KOPT-K1 (cell line): ENCODE data around the gene OR10H1.
A peak's percentile ranks its signal among the peaks of the same experiment; 100 is the strongest.

Source experiments
- H3K27ac ChIP-seq: fragments of 200-600 bp; sonication (generic); 2 replicates; pipeline ENCODE4 v1.5.1; 2016; ENCODE audit warnings: antibody characterized with exemption, mild to moderate bottlenecking, low read depth, low read length; ENCODE audit not compliant: poor library complexity, severe bottlenecking
- H3K36me3 ChIP-seq: fragments of 200-600 bp; sonication (generic); 2 replicates; pipeline ENCODE4 v1.5.1; 2017; ENCODE audit warnings: antibody characterized with exemption, mild to moderate bottlenecking, low read length, moderate library complexity; ENCODE audit not compliant: insufficient read depth
- H3K9me3 ChIP-seq: fragments of 200-600 bp; sonication (generic); 2 replicates; pipeline ENCODE4 v1.5.1; 2017; ENCODE audit warnings: antibody characterized with exemption, low read length, mild to moderate bottlenecking; ENCODE audit not compliant: insufficient read depth, poor library complexity, severe bottlenecking

The OR10H1 gene

DNA sequence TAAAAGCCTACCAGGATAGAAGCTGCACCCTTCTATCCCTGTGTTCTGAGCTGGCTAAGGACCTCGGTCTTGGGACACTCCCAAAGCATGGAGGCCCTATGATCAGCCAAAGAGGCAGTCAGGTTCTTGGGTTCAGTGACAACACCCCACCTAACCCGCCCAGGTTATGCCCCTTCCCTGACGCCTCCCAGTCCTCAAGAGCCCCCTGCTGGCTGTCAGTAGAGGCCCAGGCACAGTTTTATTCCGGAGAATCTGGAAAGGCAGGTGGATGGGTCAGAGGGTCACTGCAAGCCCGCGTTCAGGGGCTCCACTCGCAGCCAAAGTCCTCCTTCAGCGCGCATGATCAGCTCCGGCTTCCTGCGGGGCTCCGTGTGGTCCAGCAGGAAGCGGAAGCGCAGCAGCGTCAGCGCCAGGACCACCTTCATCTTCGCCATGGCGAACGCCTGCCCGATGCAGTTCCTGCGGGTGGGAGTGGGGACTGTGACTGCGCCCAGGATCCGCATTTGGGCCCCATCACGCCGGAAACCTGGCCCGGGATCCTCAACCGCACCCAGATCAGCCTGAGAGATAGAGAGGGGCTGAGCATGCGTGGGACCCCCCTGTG is 55.4 kb downstream of the OR10H1 start:
- H3K36me3 ChIP-seq, result no peaks in the 10 kb centered on the region
- H3K9me3 ChIP-seq, result no peaks in the 10 kb centered on the region
- H3K27ac ChIP-seq, result peak overlapping the region; percentile 52

DNA sequence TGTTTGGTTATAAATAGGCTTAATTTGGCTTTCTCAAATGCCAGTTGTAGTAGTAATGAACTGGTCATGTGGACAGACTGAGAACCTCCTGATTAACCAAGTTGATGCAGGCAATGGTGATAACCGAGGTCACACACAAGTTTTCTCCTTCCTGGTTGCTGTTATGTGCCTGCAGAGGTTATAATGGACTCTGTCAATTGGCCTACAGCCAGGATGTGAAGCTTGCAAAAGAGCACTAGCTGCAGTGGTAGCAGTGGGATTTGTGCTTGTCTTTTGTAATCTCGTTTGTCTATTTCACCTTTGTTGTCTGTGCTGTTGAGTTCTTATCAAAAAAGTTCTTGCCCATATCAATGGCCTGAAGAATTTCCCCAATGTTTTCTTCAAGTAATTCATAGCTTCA is 57.1 kb downstream of the OR10H1 start:
- Histone ChIP-seq H3K36me3 (no peaks in the 10 kb centered on the region), H3K27ac (no peak overlapping the region)

More for the DNA sequence above, 57.1 kb downstream of the OR10H1 start:
- no peaks in the 10 kb centered on the region for H3K9me3 ChIP-seq
